Astrocyte (in vitro differentiated cells and primary cell): ENCODE data around the gene NEUROG1. TPM values are rescaled to one million over a fixed set of nuclear protein-coding genes. Genes with fewer than 3 reads are reported as not detected.

ENCODE experiments used
- DNase-seq: peaks from one replicate; pipeline ENCODE4 v3.0.0-alpha.2; 2010; ENCODE audit warnings: low read depth
- FAIRE-seq: peaks from 2 replicates; lab custom pipeline; 2011; peaks lifted over from hg19 to GRCh38; lab: Jason Lieb, UNC
- H2AFZ ChIP-seq: 2 replicates; pipeline ENCODE4 v1.6.0; 2012; ENCODE audit warnings: low read depth, low read length, inconsistent platforms
- H3K27ac ChIP-seq: 2 replicates; pipeline ENCODE4 v1.5.1; 2011; ENCODE audit warnings: low read depth, low read length, inconsistent platforms
- H3K27me3 ChIP-seq: 2 replicates; pipeline ENCODE4 v1.6.0; 2011; ENCODE audit warnings: low read length, inconsistent platforms; ENCODE audit not compliant: insufficient read depth
- H3K36me3 ChIP-seq: 2 replicates; pipeline ENCODE4 v1.5.1; 2011; ENCODE audit warnings: low read length, inconsistent platforms; ENCODE audit not compliant: insufficient read depth
- H3K4me1 ChIP-seq: 2 replicates; pipeline ENCODE4 v1.5.1; 2011; ENCODE audit warnings: low read length, inconsistent platforms; ENCODE audit not compliant: insufficient read depth
- H3K4me2 ChIP-seq: 2 replicates; pipeline ENCODE4 v1.6.0; 2012; ENCODE audit warnings: low read length, inconsistent platforms
- H3K4me3 ChIP-seq: 2 replicates; pipeline ENCODE4 v1.5.1; 2011; ENCODE audit warnings: low read depth, mild to moderate bottlenecking, low read length, inconsistent platforms; ENCODE audit not compliant: insufficient read depth
- H3K79me2 ChIP-seq: 2 replicates; pipeline ENCODE4 v1.6.0; 2012; ENCODE audit warnings: mild to moderate bottlenecking, low read length, inconsistent platforms; ENCODE audit not compliant: insufficient read depth
- H3K9ac ChIP-seq: 2 replicates; pipeline ENCODE4 v1.6.0; 2012; ENCODE audit warnings: mild to moderate bottlenecking, low read length, inconsistent platforms
- H3K9me3 ChIP-seq: 2 replicates; pipeline ENCODE4 v1.5.1; 2012; ENCODE audit warnings: low read depth, mild to moderate bottlenecking, low read length, inconsistent platforms; ENCODE audit not compliant: insufficient read depth
- H4K20me1 ChIP-seq: 2 replicates; pipeline ENCODE4 v1.6.0; 2012; ENCODE audit warnings: low read length, inconsistent platforms; ENCODE audit not compliant: insufficient read depth
- H3K27ac Mint-ChIP-seq: one replicate; pipeline ENCODE4 v1.8.0; 2021; ENCODE audit warnings: mild to moderate bottlenecking, mixed read lengths; ENCODE audit not compliant: unreplicated experiment
- H3K27me3 Mint-ChIP-seq: one replicate; pipeline ENCODE4 v1.8.0; 2021; ENCODE audit warnings: low read depth, mixed read lengths; ENCODE audit not compliant: unreplicated experiment
- H3K36me3 Mint-ChIP-seq: one replicate; pipeline ENCODE4 v1.8.0; 2021; ENCODE audit warnings: low read depth, mixed read lengths; ENCODE audit not compliant: unreplicated experiment
- H3K4me1 Mint-ChIP-seq: one replicate; pipeline ENCODE4 v1.8.0; 2021; ENCODE audit warnings: low read depth, mixed read lengths; ENCODE audit not compliant: unreplicated experiment
- H3K4me3 Mint-ChIP-seq: one replicate; pipeline ENCODE4 v1.8.0; 2021; ENCODE audit warnings: mild to moderate bottlenecking, moderate library complexity, mixed read lengths; ENCODE audit not compliant: unreplicated experiment
- H3K9me3 Mint-ChIP-seq: one replicate; pipeline ENCODE4 v1.8.0; 2021; ENCODE audit warnings: mild to moderate bottlenecking, mixed read lengths; ENCODE audit not compliant: unreplicated experiment
- EZH2 ChIP-seq: IDR thresholded peaks from 2 replicates; pipeline ENCODE4 v1.6.1; 2012; ENCODE audit warnings: mild to moderate bottlenecking, low read length, inconsistent platforms; ENCODE audit not compliant: insufficient read depth
- total RNA-seq: library from RNA; stranded (reverse); gene quantifications from 2 replicates; pipeline ENCODE4 v1.2.1, GENCODE V29; 2021
- TF ChIP-seq, protein P1 (sequence below): IDR thresholded peaks from 2 replicates; pipeline ENCODE4 v1.5.1; 2011; ENCODE audit warnings: low read depth, mild to moderate bottlenecking, inconsistent platforms, low read length, moderate library complexity; ENCODE audit not compliant: insufficient read depth

Gene NEUROG1
- total RNA-seq, 1 donor from 2014 or later, result not detected

DNA sequence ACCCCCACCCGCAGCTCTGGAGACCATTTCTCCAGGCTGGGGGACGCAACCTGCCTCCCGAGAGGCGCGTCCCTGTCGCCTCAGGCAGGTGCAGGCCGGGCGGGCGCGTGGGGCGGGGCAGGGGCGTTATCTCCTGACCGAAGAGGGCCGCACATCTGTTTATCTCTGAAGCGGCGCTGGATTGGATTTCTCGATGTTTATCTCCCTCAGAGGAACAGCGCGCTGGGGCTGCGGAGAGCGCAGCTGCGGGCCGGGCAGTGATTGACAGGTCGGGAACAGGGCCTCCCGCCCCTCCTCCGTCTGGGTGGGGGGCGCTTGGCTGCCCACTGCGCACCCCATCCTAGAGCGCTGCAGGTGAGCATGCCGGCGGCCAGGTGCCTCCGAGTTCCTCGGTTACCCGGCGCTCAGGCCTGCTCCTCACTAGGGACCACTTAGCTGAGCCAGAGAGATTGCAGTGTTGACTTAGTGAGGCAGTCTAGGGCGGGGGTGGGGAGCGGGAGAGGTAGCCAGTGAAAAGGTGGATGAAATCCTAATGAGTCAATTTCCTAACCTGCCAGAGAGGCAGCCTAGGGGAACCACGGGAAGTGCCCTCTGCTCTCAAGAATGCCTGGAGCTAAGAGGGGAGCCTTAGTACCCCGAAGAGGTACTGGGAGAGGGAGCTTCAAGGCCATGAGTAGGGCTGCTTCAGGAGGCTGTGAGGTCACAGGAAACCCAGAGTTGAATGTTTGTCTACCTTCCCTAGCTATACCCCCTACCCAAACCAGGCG lies 44.0 kb downstream of the NEUROG1 start:
- Mint-ChIP-seq H3K27ac (no peak overlapping the region), H3K27me3 (peaks cover 76% of the 10 kb centered on the region), H3K4me1 (peaks cover 12% of the 10 kb centered on the region), H3K9me3 (peaks cover 2% of the 10 kb centered on the region), H3K36me3 (peaks cover 3% of the 10 kb centered on the region), H3K4me3 (no peak overlapping the region)
- DNase-seq (no peak), FAIRE-seq (no peak)
- H2AFZ ChIP-seq, result no peak overlapping the region
- no peak overlapping the region for H3K27ac ChIP-seq
- peak; percentile 7 for TF ChIP-seq EZH2
- TF ChIP-seq, protein P1, sequence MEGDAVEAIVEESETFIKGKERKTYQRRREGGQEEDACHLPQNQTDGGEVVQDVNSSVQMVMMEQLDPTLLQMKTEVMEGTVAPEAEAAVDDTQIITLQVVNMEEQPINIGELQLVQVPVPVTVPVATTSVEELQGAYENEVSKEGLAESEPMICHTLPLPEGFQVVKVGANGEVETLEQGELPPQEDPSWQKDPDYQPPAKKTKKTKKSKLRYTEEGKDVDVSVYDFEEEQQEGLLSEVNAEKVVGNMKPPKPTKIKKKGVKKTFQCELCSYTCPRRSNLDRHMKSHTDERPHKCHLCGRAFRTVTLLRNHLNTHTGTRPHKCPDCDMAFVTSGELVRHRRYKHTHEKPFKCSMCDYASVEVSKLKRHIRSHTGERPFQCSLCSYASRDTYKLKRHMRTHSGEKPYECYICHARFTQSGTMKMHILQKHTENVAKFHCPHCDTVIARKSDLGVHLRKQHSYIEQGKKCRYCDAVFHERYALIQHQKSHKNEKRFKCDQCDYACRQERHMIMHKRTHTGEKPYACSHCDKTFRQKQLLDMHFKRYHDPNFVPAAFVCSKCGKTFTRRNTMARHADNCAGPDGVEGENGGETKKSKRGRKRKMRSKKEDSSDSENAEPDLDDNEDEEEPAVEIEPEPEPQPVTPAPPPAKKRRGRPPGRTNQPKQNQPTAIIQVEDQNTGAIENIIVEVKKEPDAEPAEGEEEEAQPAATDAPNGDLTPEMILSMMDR, result no peak
- peaks cover 37% of the 10 kb centered on the region for H3K4me1 ChIP-seq
- H3K79me2 ChIP-seq, result no peaks in the 10 kb centered on the region
- H3K9me3 ChIP-seq, result peaks cover 4% of the 10 kb centered on the region
- H3K9ac ChIP-seq, result no peak overlapping the region
- H3K4me2 ChIP-seq, result no peak overlapping the region
- H4K20me1 ChIP-seq, result no peaks in the 10 kb centered on the region
- no peak overlapping the region for H3K4me3 ChIP-seq
- no peaks in the 10 kb centered on the region for H3K36me3 ChIP-seq
- H3K27me3 ChIP-seq, result peaks cover 34% of the 10 kb centered on the region

DNA sequence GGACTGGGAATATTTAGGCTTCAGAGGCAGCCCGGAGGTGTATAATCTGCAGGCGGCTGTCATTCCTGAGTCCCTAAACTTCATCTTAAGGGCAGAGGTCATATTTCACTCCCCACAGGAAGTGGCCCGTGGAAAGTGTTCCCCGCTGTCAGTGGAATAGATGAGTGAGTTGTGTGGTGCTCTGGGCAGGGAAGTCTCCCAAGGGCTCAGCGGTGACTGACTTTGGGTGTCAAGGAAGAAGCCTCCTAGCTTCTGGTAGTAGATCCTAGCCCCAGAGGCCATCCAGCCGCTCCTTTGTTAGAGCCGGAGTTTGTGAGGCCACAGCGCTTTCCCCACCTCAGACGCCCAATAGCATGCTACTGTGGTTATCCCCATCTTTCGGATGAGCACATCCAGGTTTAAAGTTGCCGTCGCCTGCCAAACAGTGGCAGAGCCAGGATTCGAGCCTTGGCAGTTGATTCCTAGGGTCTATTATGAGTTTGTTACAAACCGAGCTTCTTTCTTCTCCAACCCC lies 44.7 kb downstream of the NEUROG1 start:
- H3K27me3 ChIP-seq, result peaks cover 33% of the 10 kb centered on the region
- H3K4me2 ChIP-seq, result no peak overlapping the region
- peaks cover 3% of the 10 kb centered on the region for H3K36me3 Mint-ChIP-seq
- FAIRE-seq, result no peak
- H3K4me3 ChIP-seq, result no peak overlapping the region
- peaks cover 37% of the 10 kb centered on the region for H3K4me1 ChIP-seq
- no peak overlapping the region for H3K9ac ChIP-seq
- H3K4me3 Mint-ChIP-seq, result no peak overlapping the region
- H3K79me2 ChIP-seq, result no peaks in the 10 kb centered on the region
- H3K9me3 ChIP-seq, result peaks cover 4% of the 10 kb centered on the region
- H2AFZ ChIP-seq, result no peak overlapping the region
- DNase-seq, result no peak
- peaks cover 12% of the 10 kb centered on the region for H3K4me1 Mint-ChIP-seq
- H3K27ac ChIP-seq, result no peak overlapping the region
- no peaks in the 10 kb centered on the region for H3K36me3 ChIP-seq
- TF ChIP-seq EZH2, result no peak
- TF ChIP-seq, protein P1, result no peak
- H3K27ac Mint-ChIP-seq, result no peak overlapping the region
- H3K27me3 Mint-ChIP-seq, result peaks cover 79% of the 10 kb centered on the region
- peaks cover 2% of the 10 kb centered on the region for H3K9me3 Mint-ChIP-seq
- no peaks in the 10 kb centered on the region for H4K20me1 ChIP-seq
